ENCODE data around the gene C1orf141.

The C1orf141 gene

GRCh38 chr1:67126974-67127373, 7.8 kb downstream of the C1orf141 start:
- no peaks in the 10 kb centered on the region for H3K9me3 ChIP-seq (ENCODE audit: control insufficient read depth in 2 of 2, low read length in 2 of 2)
- H3K9ac ChIP-seq (ENCODE audit: low read depth in 1 of 2, low read length in 2 of 2), result no peak overlapping the region
- H3K27ac ChIP-seq (ENCODE audit: low read depth in 2 of 2, low read length in 2 of 2), result no peak overlapping the region

GRCh38 chr1:67126111-67126746, 8.5 kb downstream of the C1orf141 start:
- Histone ChIP-seq H3K27ac (ENCODE audit: low read depth in 2 of 2, low read length in 2 of 2) (no peak overlapping the region), H3K27me3 (ENCODE audit: control insufficient read depth in 2 of 2, insufficient read depth in 2 of 2, low read length in 2 of 2) (no peaks in the 10 kb centered on the region), H3K9me3 (ENCODE audit: control insufficient read depth in 2 of 2, low read length in 2 of 2) (no peaks in the 10 kb centered on the region), H3K4me1 (ENCODE audit: control insufficient read depth in 2 of 2, insufficient read depth in 2 of 2, low read length in 2 of 2) (no peaks in the 10 kb centered on the region), H3K4me3 (ENCODE audit: low read length in 2 of 2) (no peak overlapping the region), H3K9ac (ENCODE audit: low read depth in 1 of 2, low read length in 2 of 2) (no peak overlapping the region), H3K36me3 (ENCODE audit: control insufficient read depth in 2 of 2, insufficient read depth in 2 of 2, low read length in 2 of 2) (no peaks in the 10 kb centered on the region)

More at GRCh38 chr1:67126974-67127373, 7.8 kb downstream of the C1orf141 start:
- Histone ChIP-seq H3K36me3 (ENCODE audit: control insufficient read depth in 2 of 2, insufficient read depth in 2 of 2, low read length in 2 of 2) (no peaks in the 10 kb centered on the region), H3K4me1 (ENCODE audit: control insufficient read depth in 2 of 2, insufficient read depth in 2 of 2, low read length in 2 of 2) (no peaks in the 10 kb centered on the region), H3K4me3 (ENCODE audit: low read length in 2 of 2) (no peak overlapping the region), H3K27me3 (ENCODE audit: control insufficient read depth in 2 of 2, insufficient read depth in 2 of 2, low read length in 2 of 2) (no peaks in the 10 kb centered on the region)

- Histone ChIP-seq H3K27ac (ENCODE audit: low read depth in 2 of 2, low read length in 2 of 2) (no peak overlapping the region), H3K9ac (ENCODE audit: low read depth in 1 of 2, low read length in 2 of 2) (no peak overlapping the region), H3K27me3 (ENCODE audit: control insufficient read depth in 2 of 2, insufficient read depth in 2 of 2, low read length in 2 of 2) (no peaks in the 10 kb centered on the region), H3K4me1 (ENCODE audit: control insufficient read depth in 2 of 2, insufficient read depth in 2 of 2, low read length in 2 of 2) (no peaks in the 10 kb centered on the region), H3K4me3 (ENCODE audit: low read length in 2 of 2) (no peak overlapping the region), H3K9me3 (ENCODE audit: control insufficient read depth in 2 of 2, low read length in 2 of 2) (no peaks in the 10 kb centered on the region), H3K36me3 (ENCODE audit: control insufficient read depth in 2 of 2, insufficient read depth in 2 of 2, low read length in 2 of 2) (no peaks in the 10 kb centered on the region)
These were observed 10.3 kb downstream of the C1orf141 start for GRCh38 chr1:67124455-67124854.

- no peaks in the 10 kb centered on the region for H3K36me3 ChIP-seq (ENCODE audit: control insufficient read depth in 2 of 2, insufficient read depth in 2 of 2, low read length in 2 of 2)
- H3K27ac ChIP-seq (ENCODE audit: low read depth in 2 of 2, low read length in 2 of 2), result no peak overlapping the region
- H3K4me3 ChIP-seq (ENCODE audit: low read length in 2 of 2), result no peak overlapping the region
- no peaks in the 10 kb centered on the region for H3K9me3 ChIP-seq (ENCODE audit: control insufficient read depth in 2 of 2, low read length in 2 of 2)
- no peaks in the 10 kb centered on the region for H3K27me3 ChIP-seq (ENCODE audit: control insufficient read depth in 2 of 2, insufficient read depth in 2 of 2, low read length in 2 of 2)
- no peaks in the 10 kb centered on the region for H3K4me1 ChIP-seq (ENCODE audit: control insufficient read depth in 2 of 2, insufficient read depth in 2 of 2, low read length in 2 of 2)
- H3K9ac ChIP-seq (ENCODE audit: low read depth in 1 of 2, low read length in 2 of 2), result no peak overlapping the region
These were observed 13.7 kb downstream of the C1orf141 start for GRCh38 chr1:67120855-67121619.

- Histone ChIP-seq H3K36me3 (ENCODE audit: control insufficient read depth in 2 of 2, insufficient read depth in 2 of 2, low read length in 2 of 2) (no peaks in the 10 kb centered on the region), H3K27ac (ENCODE audit: low read depth in 2 of 2, low read length in 2 of 2) (no peak overlapping the region), H3K9ac (ENCODE audit: low read depth in 1 of 2, low read length in 2 of 2) (no peak overlapping the region), H3K4me3 (ENCODE audit: low read length in 2 of 2) (no peak overlapping the region), H3K9me3 (ENCODE audit: control insufficient read depth in 2 of 2, low read length in 2 of 2) (peaks cover 0 to 3% of the 10 kb centered on the region in 2 donors), H3K27me3 (ENCODE audit: control insufficient read depth in 2 of 2, insufficient read depth in 2 of 2, low read length in 2 of 2) (no peaks in the 10 kb centered on the region), H3K4me1 (ENCODE audit: control insufficient read depth in 2 of 2, insufficient read depth in 2 of 2, low read length in 2 of 2) (no peaks in the 10 kb centered on the region)
These were observed 16.1 kb downstream of the C1orf141 start for GRCh38 chr1:67118646-67119045.

- Histone ChIP-seq H3K4me1 (ENCODE audit: control insufficient read depth in 2 of 2, insufficient read depth in 2 of 2, low read length in 2 of 2) (no peaks in the 10 kb centered on the region), H3K9ac (ENCODE audit: low read depth in 1 of 2, low read length in 2 of 2) (no peak overlapping the region), H3K9me3 (ENCODE audit: control insufficient read depth in 2 of 2, low read length in 2 of 2) (peaks cover 0 to 3% of the 10 kb centered on the region in 2 donors), H3K36me3 (ENCODE audit: control insufficient read depth in 2 of 2, insufficient read depth in 2 of 2, low read length in 2 of 2) (no peaks in the 10 kb centered on the region), H3K27me3 (ENCODE audit: control insufficient read depth in 2 of 2, insufficient read depth in 2 of 2, low read length in 2 of 2) (no peaks in the 10 kb centered on the region), H3K27ac (ENCODE audit: low read depth in 2 of 2, low read length in 2 of 2) (no peak overlapping the region), H3K4me3 (ENCODE audit: low read length in 2 of 2) (no peak overlapping the region)
These were observed 16.6 kb downstream of the C1orf141 start for GRCh38 chr1:67118191-67118590.

GRCh38 chr1:67114162-67114561, 20.6 kb downstream of the C1orf141 start:
- no peak overlapping the region for H3K27ac ChIP-seq (ENCODE audit: low read depth in 2 of 2, low read length in 2 of 2)

GRCh38 chr1:67110352-67110751, 24.4 kb downstream of the C1orf141 start:
- Histone ChIP-seq H3K27me3 (ENCODE audit: control insufficient read depth in 2 of 2, insufficient read depth in 2 of 2, low read length in 2 of 2) (no peaks in the 10 kb centered on the region), H3K4me1 (ENCODE audit: control insufficient read depth in 2 of 2, insufficient read depth in 2 of 2, low read length in 2 of 2) (peaks cover 0 to 7% of the 10 kb centered on the region in 2 donors), H3K9ac (ENCODE audit: low read depth in 1 of 2, low read length in 2 of 2) (no peak overlapping the region), H3K9me3 (ENCODE audit: control insufficient read depth in 2 of 2, low read length in 2 of 2) (peaks cover 0 to 3% of the 10 kb centered on the region in 2 donors), H3K4me3 (ENCODE audit: low read length in 2 of 2) (no peak overlapping the region), H3K36me3 (ENCODE audit: control insufficient read depth in 2 of 2, insufficient read depth in 2 of 2, low read length in 2 of 2) (no peaks in the 10 kb centered on the region), H3K27ac (ENCODE audit: low read depth in 2 of 2, low read length in 2 of 2) (no peak overlapping the region)

More at GRCh38 chr1:67114162-67114561, 20.6 kb downstream of the C1orf141 start:
- no peak overlapping the region for H3K4me3 ChIP-seq (ENCODE audit: low read length in 2 of 2)
- no peaks in the 10 kb centered on the region for H3K27me3 ChIP-seq (ENCODE audit: control insufficient read depth in 2 of 2, insufficient read depth in 2 of 2, low read length in 2 of 2)
- no peaks in the 10 kb centered on the region for H3K4me1 ChIP-seq (ENCODE audit: control insufficient read depth in 2 of 2, insufficient read depth in 2 of 2, low read length in 2 of 2)
- no peaks in the 10 kb centered on the region for H3K36me3 ChIP-seq (ENCODE audit: control insufficient read depth in 2 of 2, insufficient read depth in 2 of 2, low read length in 2 of 2)
- peaks cover 0 to 3% of the 10 kb centered on the region in 2 donors for H3K9me3 ChIP-seq (ENCODE audit: control insufficient read depth in 2 of 2, low read length in 2 of 2)
- no peak overlapping the region for H3K9ac ChIP-seq (ENCODE audit: low read depth in 1 of 2, low read length in 2 of 2)

- H3K36me3 ChIP-seq (ENCODE audit: control insufficient read depth in 2 of 2, insufficient read depth in 2 of 2, low read length in 2 of 2), result no peaks in the 10 kb centered on the region
- no peaks in the 10 kb centered on the region for H3K27me3 ChIP-seq (ENCODE audit: control insufficient read depth in 2 of 2, insufficient read depth in 2 of 2, low read length in 2 of 2)
- H3K4me1 ChIP-seq (ENCODE audit: control insufficient read depth in 2 of 2, insufficient read depth in 2 of 2, low read length in 2 of 2), result peaks cover 3 to 13% of the 10 kb centered on the region in 2 donors
- H3K4me3 ChIP-seq (ENCODE audit: low read length in 2 of 2), result no peak overlapping the region
- H3K27ac ChIP-seq (ENCODE audit: low read depth in 2 of 2, low read length in 2 of 2), result no peak overlapping the region
- no peak overlapping the region for H3K9ac ChIP-seq (ENCODE audit: low read depth in 1 of 2, low read length in 2 of 2)
- no peaks in the 10 kb centered on the region for H3K9me3 ChIP-seq (ENCODE audit: control insufficient read depth in 2 of 2, low read length in 2 of 2)
These were observed 29.3 kb downstream of the C1orf141 start for GRCh38 chr1:67105508-67105907.

- H3K36me3 ChIP-seq (ENCODE audit: control insufficient read depth in 2 of 2, insufficient read depth in 2 of 2, low read length in 2 of 2), result no peaks in the 10 kb centered on the region
- peaks cover 3 to 13% of the 10 kb centered on the region in 2 donors for H3K4me1 ChIP-seq (ENCODE audit: control insufficient read depth in 2 of 2, insufficient read depth in 2 of 2, low read length in 2 of 2)
- H3K9me3 ChIP-seq (ENCODE audit: control insufficient read depth in 2 of 2, low read length in 2 of 2), result no peaks in the 10 kb centered on the region
- H3K27me3 ChIP-seq (ENCODE audit: control insufficient read depth in 2 of 2, insufficient read depth in 2 of 2, low read length in 2 of 2), result no peaks in the 10 kb centered on the region
- H3K9ac ChIP-seq (ENCODE audit: low read depth in 1 of 2, low read length in 2 of 2), result no peak overlapping the region
- H3K4me3 ChIP-seq (ENCODE audit: low read length in 2 of 2), result no peak overlapping the region
- no peak overlapping the region for H3K27ac ChIP-seq (ENCODE audit: low read depth in 2 of 2, low read length in 2 of 2)
These were observed 31.2 kb downstream of the C1orf141 start for GRCh38 chr1:67103548-67103947.

Measured in mucosa of rectum (tissue), 2 donors.